ENCODE measurements around the gene MMP13. TPM values are rescaled to one million over a fixed set of nuclear protein-coding genes. Genes with fewer than 3 reads are reported as not detected.

The MMP13 gene
- polyA plus RNA-seq, 2 of the 4 experiments (the other 2 are of a cell fraction): not detected

GRCh38 chr11:102964867-102965266, 9.3 kb upstream of the MMP13 start:
- TF ChIP-seq USF2 (IDR thresholded peaks at IDR 0.05) (no peak), POLR2A (IDR thresholded peaks at IDR 0.05; ENCODE audit: low read length) (no peak), EHMT2 (IDR thresholded peaks at IDR 0.05; ENCODE audit: low read depth) (no peak), HDAC2 (IDR thresholded peaks at IDR 0.05) (no peak), JUNB (IDR thresholded peaks at IDR 0.05) (no peak), RAD21 (conservative IDR thresholded peaks at IDR 0.05 in 1 of 2, IDR thresholded peaks at IDR 0.05 in 1 of 2) (no peak), ZNF302 (CRISPR knock-in tag; IDR thresholded peaks at IDR 0.05) (no peak), RARB (CRISPR knock-in tag; IDR thresholded peaks at IDR 0.05) (no peak), EHF (CRISPR knock-in tag; IDR thresholded peaks at IDR 0.05) (no peak), GATA3 (IDR thresholded peaks at IDR 0.05; ENCODE audit: borderline replicate concordance) (no peak), CHD2 (IDR thresholded peaks at IDR 0.05; ENCODE audit: low read length, partially characterized antibody) (no peak), NR3C1 (IDR thresholded peaks at IDR 0.05) (no peak), BCL3 (IDR thresholded peaks at IDR 0.05) (no peak), ATOH8 (CRISPR knock-in tag; IDR thresholded peaks at IDR 0.05; ENCODE audit: low read depth) (no peak)
- H3K4me1 ChIP-seq: no peaks in the 10 kb centered on the region
- no peak overlapping the region for H3K4me2 ChIP-seq
- no peak overlapping the region for H3K27ac ChIP-seq
- no peak overlapping the region for H3K4me3 ChIP-seq
- no peaks in the 10 kb centered on the region for H3K9me3 ChIP-seq
- FAIRE-seq (no peak), ATAC-seq (no peak), DNase-seq (ENCODE audit: low read depth in 1 of 2, low spot score in 1 of 2) (no peak)
- ChIA-PET POLR2A (no interaction called here), CTCF (interaction anchor here (0.7 kb wide), 1 partner anchor 25 kb away, joined by 3 read pairs; no protein-coding TSS in a partner anchor)
- 76% methylated on average over 6 of the region's 14 CpGs for WGBS (ENCODE audit: missing lambda C conversion rate)

DNA sequence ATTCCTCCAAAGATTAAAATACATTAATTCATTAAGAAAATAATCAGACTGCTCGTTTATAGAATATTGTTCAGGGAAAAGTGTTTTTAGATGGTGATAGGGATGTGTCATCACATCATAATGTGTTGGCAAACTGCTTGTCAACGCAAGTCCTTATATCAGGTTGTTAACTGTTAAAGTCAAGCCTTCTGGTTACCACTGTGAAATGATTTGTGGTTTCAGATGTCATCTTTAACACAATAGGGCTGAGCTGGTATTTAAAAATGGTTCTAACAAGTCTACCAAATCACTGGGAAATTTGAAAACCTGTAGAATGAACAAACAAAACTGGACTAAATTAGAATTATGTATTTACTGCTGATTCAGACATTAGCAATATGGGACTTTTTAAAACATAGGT, 2.4 kb upstream of the MMP13 start:
- Histone ChIP-seq H3K4me1 (no peaks in the 10 kb centered on the region), H3K27ac (no peak overlapping the region), H3K4me3 (no peak overlapping the region), H3K4me2 (no peak overlapping the region), H3K9me3 (no peaks in the 10 kb centered on the region)
- POLR2A ChIA-PET: no interaction called here
- FAIRE-seq (no peak), ATAC-seq (no peak), DNase-seq (ENCODE audit: low read depth in 1 of 2, low spot score in 1 of 2) (no peak)
- CTCF ChIA-PET: interaction anchor here (1.0 kb wide), 1 partner anchor 17 kb away, joined by 3 read pairs; no protein-coding TSS in a partner anchor
- TF ChIP-seq HDAC2 (IDR thresholded peaks at IDR 0.05) (no peak), BHLHE40 (IDR thresholded peaks at IDR 0.05; ENCODE audit: low read depth, low read length) (no peak), KDM5A (IDR thresholded peaks at IDR 0.05) (no peak), SREBF2 (IDR thresholded peaks at IDR 0.05) (no peak), USF2 (IDR thresholded peaks at IDR 0.05) (no peak), BCL3 (IDR thresholded peaks at IDR 0.05) (no peak), HOXB5 (CRISPR knock-in tag; IDR thresholded peaks at IDR 0.05) (no peak), MAZ (IDR thresholded peaks at IDR 0.05; ENCODE audit: borderline replicate concordance, low read depth, low read length) (no peak), RCOR1 (IDR thresholded peaks at IDR 0.05; ENCODE audit: low read depth, low read length) (no peak), HOXA7 (CRISPR knock-in tag; IDR thresholded peaks at IDR 0.05) (no peak), HOXB13 (CRISPR knock-in tag; IDR thresholded peaks at IDR 0.05; ENCODE audit: low read depth) (no peak), RARB (CRISPR knock-in tag; IDR thresholded peaks at IDR 0.05) (no peak), MAFK (IDR thresholded peaks at IDR 0.05; ENCODE audit: partially characterized antibody) (no peak), SMC3 (IDR thresholded peaks at IDR 0.05) (no peak)
- TF ChIP-seq, protein P1, sequence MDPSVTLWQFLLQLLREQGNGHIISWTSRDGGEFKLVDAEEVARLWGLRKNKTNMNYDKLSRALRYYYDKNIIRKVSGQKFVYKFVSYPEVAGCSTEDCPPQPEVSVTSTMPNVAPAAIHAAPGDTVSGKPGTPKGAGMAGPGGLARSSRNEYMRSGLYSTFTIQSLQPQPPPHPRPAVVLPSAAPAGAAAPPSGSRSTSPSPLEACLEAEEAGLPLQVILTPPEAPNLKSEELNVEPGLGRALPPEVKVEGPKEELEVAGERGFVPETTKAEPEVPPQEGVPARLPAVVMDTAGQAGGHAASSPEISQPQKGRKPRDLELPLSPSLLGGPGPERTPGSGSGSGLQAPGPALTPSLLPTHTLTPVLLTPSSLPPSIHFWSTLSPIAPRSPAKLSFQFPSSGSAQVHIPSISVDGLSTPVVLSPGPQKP (IDR thresholded peaks at IDR 0.05; ENCODE audit: low read depth, low read length): no peak
- WGBS (ENCODE audit: missing lambda C conversion rate): 47% methylated on average over 2 of the region's 2 CpGs
